Ovary (tissue), 3 donors: Measurements from ENCODE around the gene ZIC5.

Experiments
- POLR2A ChIP-seq: fragments of 450-650 bp; IDR thresholded peaks from one replicate; pipeline ENCODE4 v1.6.1; 2017; ENCODE audit warnings: antibody characterized with exemption, mild to moderate bottlenecking, moderate library complexity
- TF ChIP-seq, protein P1 (sequence below), 3 donors: fragments of 450-650 bp in 2 of 3; fragments of 200-600 bp in 1 of 3; IDR thresholded peaks; one replicate each; pipeline versions ENCODE4 v1.5.1 to v1.8.0; 2016 to 2022; ENCODE audit warnings: antibody characterized with exemption in 3 of 3, mild to moderate bottlenecking in 1 of 3
- donor health status: DM: no; HTN: no; CAD: no.

- TF ChIP-seq, protein P1, sequence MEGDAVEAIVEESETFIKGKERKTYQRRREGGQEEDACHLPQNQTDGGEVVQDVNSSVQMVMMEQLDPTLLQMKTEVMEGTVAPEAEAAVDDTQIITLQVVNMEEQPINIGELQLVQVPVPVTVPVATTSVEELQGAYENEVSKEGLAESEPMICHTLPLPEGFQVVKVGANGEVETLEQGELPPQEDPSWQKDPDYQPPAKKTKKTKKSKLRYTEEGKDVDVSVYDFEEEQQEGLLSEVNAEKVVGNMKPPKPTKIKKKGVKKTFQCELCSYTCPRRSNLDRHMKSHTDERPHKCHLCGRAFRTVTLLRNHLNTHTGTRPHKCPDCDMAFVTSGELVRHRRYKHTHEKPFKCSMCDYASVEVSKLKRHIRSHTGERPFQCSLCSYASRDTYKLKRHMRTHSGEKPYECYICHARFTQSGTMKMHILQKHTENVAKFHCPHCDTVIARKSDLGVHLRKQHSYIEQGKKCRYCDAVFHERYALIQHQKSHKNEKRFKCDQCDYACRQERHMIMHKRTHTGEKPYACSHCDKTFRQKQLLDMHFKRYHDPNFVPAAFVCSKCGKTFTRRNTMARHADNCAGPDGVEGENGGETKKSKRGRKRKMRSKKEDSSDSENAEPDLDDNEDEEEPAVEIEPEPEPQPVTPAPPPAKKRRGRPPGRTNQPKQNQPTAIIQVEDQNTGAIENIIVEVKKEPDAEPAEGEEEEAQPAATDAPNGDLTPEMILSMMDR (IDR thresholded peaks at IDR 0.05): no peak
- TF ChIP-seq POLR2A: no peak
Observed at GRCh38 chr13:99985886-99986527, 14.4 kb upstream of the ZIC5 start.
